Stomach smooth muscle (tissue), 2 donors: ENCODE measurements around the gene PGS1.

Source experiments
- H3K27ac ChIP-seq: one replicate; pipeline ENCODE4 v1.7.0; 2013; ENCODE audit warnings: mild to moderate bottlenecking, low read length, inconsistent platforms
- H3K27me3 ChIP-seq, 2 donors: one replicate each; pipeline ENCODE4 v1.7.0; 2013; ENCODE audit warnings: low read length in 2 of 2; ENCODE audit not compliant: insufficient read depth in 2 of 2, control insufficient read depth in 1 of 2
- H3K36me3 ChIP-seq, 2 donors: one replicate each; pipeline ENCODE4 v1.7.0; 2013; ENCODE audit warnings: low read length in 2 of 2; ENCODE audit not compliant: control insufficient read depth in 2 of 2, insufficient read depth in 2 of 2
- H3K4me1 ChIP-seq: one replicate; pipeline ENCODE4 v1.7.0; 2013; ENCODE audit warnings: low read length; ENCODE audit not compliant: control insufficient read depth, insufficient read depth
- H3K4me3 ChIP-seq, 2 donors: one replicate each; pipeline ENCODE4 v1.7.0; 2013; ENCODE audit warnings: low read length in 2 of 2
- H3K9ac ChIP-seq, 2 donors: one replicate each; pipeline ENCODE4 v1.7.0; 2013; ENCODE audit warnings: low read length in 2 of 2, mild to moderate bottlenecking in 1 of 2
- H3K9me3 ChIP-seq, 2 donors: one replicate each; pipeline ENCODE4 v1.7.0; 2013; ENCODE audit warnings: low read length in 2 of 2; ENCODE audit not compliant: control insufficient read depth in 2 of 2
- donor health status: healthy.
- donor health status: Pancreatic carcinoma.

The PGS1 gene

GRCh38 chr17:78419970-78420815 is 41.7 kb downstream of the PGS1 start:
- H3K27me3 ChIP-seq = no peaks in the 10 kb centered on the region
- no peak overlapping the region for H3K4me3 ChIP-seq
- H3K36me3 ChIP-seq = peaks cover 20 to 28% of the 10 kb centered on the region in 2 donors
- H3K9ac ChIP-seq = no peak overlapping the region
- peaks cover 31% of the 10 kb centered on the region for H3K4me1 ChIP-seq
- H3K27ac ChIP-seq = no peak overlapping the region
- H3K9me3 ChIP-seq = no peaks in the 10 kb centered on the region

- Histone ChIP-seq H3K4me3 (no peak overlapping the region), H3K9me3 (no peaks in the 10 kb centered on the region), H3K4me1 (peaks cover 25% of the 10 kb centered on the region), H3K27me3 (no peaks in the 10 kb centered on the region), H3K27ac (no peak overlapping the region), H3K36me3 (peaks cover 20 to 32% of the 10 kb centered on the region in 2 donors), H3K9ac (no peak overlapping the region)
These were observed 42.7 kb downstream of the PGS1 start for GRCh38 chr17:78421084-78421533.

- Histone ChIP-seq H3K4me1 (peaks cover 19% of the 10 kb centered on the region), H3K27me3 (no peaks in the 10 kb centered on the region), H3K9ac (no peak overlapping the region), H3K9me3 (no peaks in the 10 kb centered on the region), H3K4me3 (no peak overlapping the region), H3K36me3 (peaks cover 20 to 33% of the 10 kb centered on the region in 2 donors), H3K27ac (no peak overlapping the region)
These were observed 43.3 kb downstream of the PGS1 start for GRCh38 chr17:78421534-78422266.

DNA sequence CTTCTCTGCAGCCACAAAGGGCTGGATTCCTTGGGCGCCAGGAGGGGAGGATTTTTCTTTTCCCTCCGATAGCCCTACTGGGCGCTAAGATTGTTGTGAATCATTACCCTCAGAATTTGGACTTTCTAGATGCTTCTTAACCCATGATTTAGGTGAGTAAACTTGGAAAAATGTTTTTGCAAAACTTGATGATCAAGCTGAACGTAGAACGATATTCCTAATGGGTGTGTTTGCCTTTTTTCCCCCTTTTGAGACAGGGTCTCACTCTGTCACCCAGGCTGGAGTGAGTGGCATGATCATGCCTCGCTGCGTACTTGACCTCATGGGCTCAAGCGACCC is 43.8 kb downstream of the PGS1 start:
- Histone ChIP-seq H3K27me3 (no peaks in the 10 kb centered on the region), H3K27ac (no peak overlapping the region), H3K9me3 (no peaks in the 10 kb centered on the region), H3K4me1 (peaks cover 14% of the 10 kb centered on the region), H3K9ac (no peak overlapping the region), H3K4me3 (no peak overlapping the region), H3K36me3 (peaks cover 20 to 34% of the 10 kb centered on the region in 2 donors)

GRCh38 chr17:78422872-78423588 is 44.6 kb downstream of the PGS1 start:
- Histone ChIP-seq H3K9me3 (no peaks in the 10 kb centered on the region), H3K4me3 (no peak overlapping the region), H3K9ac (no peak overlapping the region), H3K36me3 (peaks cover 20 to 34% of the 10 kb centered on the region in 2 donors), H3K27ac (no peak overlapping the region), H3K27me3 (no peaks in the 10 kb centered on the region), H3K4me1 (peaks cover 11% of the 10 kb centered on the region)

DNA sequence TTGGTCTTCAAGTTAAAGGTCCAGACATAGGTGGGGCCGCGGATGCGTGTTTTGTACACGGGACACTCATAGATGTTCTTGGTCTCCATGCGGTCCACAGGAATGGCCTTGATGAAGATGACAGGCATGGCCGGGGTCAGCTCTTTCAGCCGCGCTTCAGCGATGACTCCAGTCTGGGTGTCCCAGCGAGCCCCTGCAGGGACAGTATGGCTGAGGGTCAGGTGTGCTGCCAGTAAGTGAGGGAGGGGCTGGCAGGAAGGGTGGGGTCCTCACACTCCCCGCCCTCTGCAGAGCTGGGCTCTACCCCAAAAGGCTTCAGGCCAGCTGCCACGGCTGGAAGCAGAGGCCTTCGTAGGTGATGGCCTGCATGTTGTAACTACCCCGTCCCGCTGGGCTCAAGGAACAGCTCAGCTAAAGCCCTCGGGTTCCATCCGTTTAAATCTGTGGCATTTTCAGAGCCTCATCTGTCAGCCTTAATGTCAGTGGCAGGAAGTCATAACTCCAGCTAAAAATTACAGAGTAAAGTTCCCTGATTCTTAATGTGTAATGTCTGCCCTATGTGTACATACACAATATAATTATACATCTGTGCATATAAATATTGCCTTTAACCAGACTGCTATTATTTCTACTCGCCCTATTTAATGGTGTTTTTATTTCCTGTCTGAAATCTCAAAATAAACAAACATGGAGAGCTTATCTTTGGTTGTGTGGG is 45.7 kb downstream of the PGS1 start:
- Histone ChIP-seq H3K9ac (no peak overlapping the region), H3K9me3 (no peaks in the 10 kb centered on the region), H3K36me3 (peaks cover 20 to 34% of the 10 kb centered on the region in 2 donors), H3K4me3 (no peak overlapping the region), H3K27me3 (no peaks in the 10 kb centered on the region), H3K27ac (no peak overlapping the region), H3K4me1 (peaks cover 17% of the 10 kb centered on the region)

DNA sequence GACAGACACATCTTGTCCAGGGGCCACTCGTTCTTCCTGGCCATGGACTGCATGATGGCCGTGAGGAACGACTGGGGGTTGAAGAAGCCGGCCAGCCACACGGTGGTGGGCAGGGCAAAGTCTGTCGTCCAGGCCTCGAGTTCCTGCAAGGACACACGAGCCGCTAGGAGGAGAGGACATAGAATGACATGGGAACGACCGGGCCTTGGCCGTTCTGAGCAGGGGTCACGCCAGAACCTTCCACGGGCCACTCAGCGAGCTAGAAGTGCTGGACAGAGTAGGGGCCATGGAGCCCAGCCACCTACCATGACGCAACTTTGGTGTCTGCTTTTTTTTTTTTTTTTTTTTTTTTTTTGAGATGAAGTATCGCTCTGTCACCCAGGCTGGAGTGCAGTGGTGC is 47.0 kb downstream of the PGS1 start:
- Histone ChIP-seq H3K36me3 (peaks cover 15 to 28% of the 10 kb centered on the region in 2 donors), H3K4me3 (no peak overlapping the region)

GRCh38 chr17:78426293-78426879 is 47.9 kb downstream of the PGS1 start:
- no peak overlapping the region for H3K9ac ChIP-seq
- H3K9me3 ChIP-seq = no peaks in the 10 kb centered on the region
- no peaks in the 10 kb centered on the region for H3K27me3 ChIP-seq
- H3K36me3 ChIP-seq = peaks cover 11 to 22% of the 10 kb centered on the region in 2 donors
- H3K4me1 ChIP-seq = peaks cover 8% of the 10 kb centered on the region
- no peak overlapping the region for H3K4me3 ChIP-seq
- H3K27ac ChIP-seq = no peak overlapping the region

More for the DNA sequence above, 47.0 kb downstream of the PGS1 start:
- no peaks in the 10 kb centered on the region for H3K27me3 ChIP-seq
- H3K9ac ChIP-seq = no peak overlapping the region
- H3K4me1 ChIP-seq = peaks cover 11% of the 10 kb centered on the region
- H3K27ac ChIP-seq = no peak overlapping the region
- H3K9me3 ChIP-seq = no peaks in the 10 kb centered on the region

GRCh38 chr17:78427140-78427539 is 48.7 kb downstream of the PGS1 start:
- H3K36me3 ChIP-seq = peaks cover 11 to 19% of the 10 kb centered on the region in 2 donors

More at GRCh38 chr17:78427140-78427539, 48.7 kb downstream of the PGS1 start:
- Histone ChIP-seq H3K9me3 (no peaks in the 10 kb centered on the region), H3K27ac (no peak overlapping the region), H3K4me1 (peaks cover 8% of the 10 kb centered on the region), H3K4me3 (no peak overlapping the region), H3K27me3 (no peaks in the 10 kb centered on the region), H3K9ac (no peak overlapping the region)
